A549 (cell line): ENCODE measurements around the gene TFDP3. TPM values are rescaled to one million over a fixed set of nuclear protein-coding genes. Genes with fewer than 3 reads are reported as not detected.

Experiments
- ATAC-seq, 2 experiments: fragments of 200-7000 bp in 1 of 2; fragments of >200 bp in 1 of 2; cut with Nextera tagmentation in 1 of 2; cut with Tn5 transposase in 1 of 2; 3 replicates each; pipeline versions ENCODE4 v1.8.0 to v1.9.1; 2018 to 2020; ENCODE audit warnings: mild to moderate bottlenecking in 1 of 2, moderate library complexity in 1 of 2
- CTCF ChIA-PET: fragments of 300-600 bp; sonication (Branson Sonifier 250); formaldehyde crosslinking; extraction: SDS; loops from one replicate; lab custom pipeline; 2021; ENCODE audit warnings: antibody characterized with exemption, inconsistent platforms; lab: Yijun Ruan, JAX
- POLR2A ChIA-PET: fragments of 350-600 bp; formaldehyde crosslinking; extraction: SDS; loops from one replicate; lab custom pipeline; 2021; ENCODE audit warnings: antibody characterized with exemption, inconsistent platforms; lab: Yijun Ruan, JAX
- DNase-seq, 2 experiments: peaks; one replicate each; pipeline versions ENCODE4 v3.0.0 to v3.0.0-alpha.2; 2011 to 2016; ENCODE audit warnings: low read depth in 1 of 2, low spot score in 1 of 2
- FAIRE-seq: peaks from 2 replicates; lab custom pipeline; 2011; peaks lifted over from hg19 to GRCh38; lab: Jason Lieb, UNC
- H3K27ac ChIP-seq, 2 experiments: fragments of >200 bp; sonication (Bioruptor Twin); formaldehyde crosslinking; 3 replicates each; pipeline ENCODE4 v1.5.1; 2016 to 2017
- H3K4me1 ChIP-seq: fragments of >200 bp; sonication (Bioruptor Twin); formaldehyde crosslinking; 3 replicates; pipeline ENCODE4 v1.6.1; 2016
- H3K4me2 ChIP-seq: fragments of >200 bp; sonication (Bioruptor Twin); formaldehyde crosslinking; 3 replicates; pipeline ENCODE4 v1.6.1; 2016
- H3K4me3 ChIP-seq: fragments of >200 bp; sonication (Bioruptor Twin); formaldehyde crosslinking; 3 replicates; pipeline ENCODE4 v1.5.1; 2016
- H3K9me3 ChIP-seq: fragments of >200 bp; sonication (Bioruptor Twin); formaldehyde crosslinking; 3 replicates; pipeline ENCODE4 v1.6.1; 2016
- CBX8 ChIP-seq: fragments of 200-600 bp; sonication (generic); IDR thresholded peaks from 2 replicates; pipeline ENCODE4 v1.6.1; 2016
- CHD2 ChIP-seq: fragments of 150-350 bp; IDR thresholded peaks from 2 replicates; pipeline ENCODE4 v1.6.1; 2014; ENCODE audit warnings: low read length; ENCODE audit not compliant: partially characterized antibody
- EHF ChIP-seq: fragments of 250-450 bp; sonication (Bioruptor Pico); IDR thresholded peaks from 2 replicates; pipeline ENCODE4 v1.5.0; 2020; ENCODE audit warnings: mild to moderate bottlenecking
- EHMT2 ChIP-seq: fragments of 200-600 bp; sonication (generic); IDR thresholded peaks from 2 replicates; pipeline ENCODE4 v1.6.1; 2016; ENCODE audit warnings: antibody characterized with exemption, low read depth, mild to moderate bottlenecking, moderate library complexity
- FOSB ChIP-seq: fragments of 250-450 bp; sonication (Bioruptor Pico); IDR thresholded peaks from 2 replicates; pipeline ENCODE4 v1.5.0; 2020; ENCODE audit warnings: mild to moderate bottlenecking, moderate library complexity
- HEYL ChIP-seq: fragments of 250-450 bp; sonication (Bioruptor Pico); IDR thresholded peaks from 2 replicates; pipeline ENCODE4 v1.8.0; 2021; ENCODE audit warnings: mild to moderate bottlenecking, moderate library complexity
- HOXA7 ChIP-seq: fragments of 250-450 bp; sonication (Bioruptor Pico); IDR thresholded peaks from 2 replicates; pipeline ENCODE4 v1.5.0; 2020; ENCODE audit warnings: mild to moderate bottlenecking, moderate library complexity
- JUNB ChIP-seq: fragments of >200 bp; sonication (Bioruptor Twin); formaldehyde crosslinking; IDR thresholded peaks from 2 replicates; pipeline ENCODE4 v1.6.1; 2016
- MAFK ChIP-seq: fragments of 450-650 bp; IDR thresholded peaks from 2 replicates; pipeline ENCODE4 v1.6.1; 2014; ENCODE audit not compliant: partially characterized antibody
- MAZ ChIP-seq: fragments of 150-350 bp; IDR thresholded peaks from 2 replicates; pipeline ENCODE4 v1.6.1; 2014; ENCODE audit warnings: antibody characterized with exemption, low read depth, low read length, borderline replicate concordance
- MYC ChIP-seq: IDR thresholded peaks from 2 replicates; pipeline ENCODE4 v1.6.1; 2012; ENCODE audit warnings: mild to moderate bottlenecking, inconsistent platforms, low read length, improper control_type of control experiment, borderline replicate concordance
- NR3C1 ChIP-seq: fragments of >200 bp; sonication (Bioruptor Twin); formaldehyde crosslinking; IDR thresholded peaks from 3 replicates; pipeline ENCODE4 v1.6.1; 2017
- RAD21 ChIP-seq, 2 experiments: fragments of >200 bp in 1 of 2; sonication (Bioruptor Twin) in 1 of 2; formaldehyde crosslinking in 1 of 2; IDR thresholded peaks in 1 of 2; conservative IDR thresholded peaks in 1 of 2; 2 replicates in 1 of 2; 3 replicates in 1 of 2; pipeline ENCODE4 v1.6.1; 2012 to 2018; ENCODE audit warnings: inconsistent platforms in 1 of 2
- RNF2 ChIP-seq: fragments of 200-600 bp; sonication (generic); IDR thresholded peaks from 2 replicates; pipeline ENCODE4 v1.6.1; 2016; ENCODE audit warnings: low read depth, mild to moderate bottlenecking, antibody characterized with exemption, moderate library complexity, borderline replicate concordance
- SMC3 ChIP-seq: fragments of >200 bp; sonication (Bioruptor Twin); formaldehyde crosslinking; IDR thresholded peaks from 3 replicates; pipeline ENCODE4 v1.6.1; 2018; ENCODE audit warnings: inconsistent platforms
- SREBF2 ChIP-seq: fragments of 450-650 bp; IDR thresholded peaks from 2 replicates; pipeline ENCODE4 v1.6.1; 2014; ENCODE audit warnings: mild to moderate bottlenecking, moderate library complexity
- TP53 ChIP-seq: fragments of 250-450 bp; sonication (Bioruptor Pico); IDR thresholded peaks from 2 replicates; pipeline ENCODE4 v1.5.0; 2021; ENCODE audit warnings: mild to moderate bottlenecking, moderate library complexity
- ZNF302 ChIP-seq: fragments of 250-450 bp; sonication (Bioruptor Pico); IDR thresholded peaks from 2 replicates; pipeline ENCODE4 v1.9.0; 2021; ENCODE audit warnings: inconsistent platforms, mild to moderate bottlenecking, moderate library complexity
- WGBS: methylation state at CpG from one replicate; pipeline ENCODE4 v1.1.6; 2017; ENCODE audit errors: missing lambda C conversion rate; 5-methylcytosine and 5-hydroxymethylcytosine counted together
- polyA plus RNA-seq, 4 experiments: library from polyadenylated mRNA; depleted of rRNA in 3 of 4; stranded (reverse); fragments of >200 nt; fragmentation: RNase III in 1 of 4; extraction: RNeasy Plus Mini Kit Qiagen cat#74134 plus additional on column Dnase treatment in 1 of 4; gene quantifications; 2 replicates in 3 of 4; 3 replicates in 1 of 4; pipeline ENCODE4 v1.2.3, GENCODE V29; 2011 to 2017
- TF ChIP-seq, protein P1 (sequence below): fragments of 250-450 bp; sonication (Bioruptor Pico); IDR thresholded peaks from 2 replicates; pipeline ENCODE4 v1.5.0; 2021; ENCODE audit warnings: mild to moderate bottlenecking, moderate library complexity, borderline replicate concordance
- TF ChIP-seq, protein P2 (sequence below): IDR thresholded peaks from 2 replicates; pipeline ENCODE4 v1.6.1; 2012

The TFDP3 gene
- polyA plus RNA-seq, 2 of the 4 experiments (the other 2 are of a cell fraction) = not detected

GRCh38 chrX:133213117-133213516 lies 5.0 kb downstream of the TFDP3 start (continued):
- no peak for TF ChIP-seq SMC3
- no peak for TF ChIP-seq RAD21 (conservative IDR thresholded peaks at IDR 0.05 in 1 of 2, IDR thresholded peaks at IDR 0.05 in 1 of 2)
- TF ChIP-seq MAFK = no peak
- TF ChIP-seq, all 56 proteins: peak for 0

- DNase-seq = no peak
- WGBS = 43% methylated on average over 2 of the region's 2 CpGs
- POLR2A ChIA-PET = no interaction called here
- peak; percentile 28 for FAIRE-seq
- Histone ChIP-seq H3K4me1 (no peaks in the 10 kb centered on the region), H3K9me3 (no peaks in the 10 kb centered on the region), H3K4me2 (no peak overlapping the region), H3K27ac (no peak overlapping the region), H3K4me3 (no peak overlapping the region)
- CTCF ChIA-PET = interaction anchor here (1.2 kb wide), 1 partner anchor 9 kb away, joined by 4 read pairs; no protein-coding TSS in a partner anchor
- no peak for TF ChIP-seq JUNB
- TF ChIP-seq TP53 (CRISPR knock-in tag) = no peak
- no peak for TF ChIP-seq ZNF302 (CRISPR knock-in tag)
- TF ChIP-seq CBX8 = no peak
- no peak for TF ChIP-seq EHMT2
- TF ChIP-seq NR3C1 = no peak
- TF ChIP-seq SREBF2 = no peak
- no peak for TF ChIP-seq MAZ
- TF ChIP-seq MAFK = no peak
- TF ChIP-seq EHF (CRISPR knock-in tag) = no peak
- TF ChIP-seq MYC = no peak
- TF ChIP-seq HOXA7 (CRISPR knock-in tag) = no peak
- TF ChIP-seq, protein P1, sequence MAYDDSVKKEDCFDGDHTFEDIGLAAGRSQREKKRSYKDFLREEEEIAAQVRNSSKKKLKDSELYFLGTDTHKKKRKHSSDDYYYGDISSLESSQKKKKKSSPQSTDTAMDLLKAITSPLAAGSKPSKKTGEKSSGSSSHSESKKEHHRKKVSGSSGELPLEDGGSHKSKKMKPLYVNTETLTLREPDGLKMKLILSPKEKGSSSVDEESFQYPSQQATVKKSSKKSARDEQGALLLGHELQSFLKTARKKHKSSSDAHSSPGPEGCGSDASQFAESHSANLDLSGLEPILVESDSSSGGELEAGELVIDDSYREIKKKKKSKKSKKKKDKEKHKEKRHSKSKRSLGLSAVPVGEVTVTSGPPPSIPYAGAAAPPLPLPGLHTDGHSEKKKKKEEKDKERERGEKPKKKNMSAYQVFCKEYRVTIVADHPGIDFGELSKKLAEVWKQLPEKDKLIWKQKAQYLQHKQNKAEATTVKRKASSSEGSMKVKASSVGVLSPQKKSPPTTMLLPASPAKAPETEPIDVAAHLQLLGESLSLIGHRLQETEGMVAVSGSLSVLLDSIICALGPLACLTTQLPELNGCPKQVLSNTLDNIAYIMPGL (CRISPR knock-in tag) = no peak
- TF ChIP-seq, protein P2, sequence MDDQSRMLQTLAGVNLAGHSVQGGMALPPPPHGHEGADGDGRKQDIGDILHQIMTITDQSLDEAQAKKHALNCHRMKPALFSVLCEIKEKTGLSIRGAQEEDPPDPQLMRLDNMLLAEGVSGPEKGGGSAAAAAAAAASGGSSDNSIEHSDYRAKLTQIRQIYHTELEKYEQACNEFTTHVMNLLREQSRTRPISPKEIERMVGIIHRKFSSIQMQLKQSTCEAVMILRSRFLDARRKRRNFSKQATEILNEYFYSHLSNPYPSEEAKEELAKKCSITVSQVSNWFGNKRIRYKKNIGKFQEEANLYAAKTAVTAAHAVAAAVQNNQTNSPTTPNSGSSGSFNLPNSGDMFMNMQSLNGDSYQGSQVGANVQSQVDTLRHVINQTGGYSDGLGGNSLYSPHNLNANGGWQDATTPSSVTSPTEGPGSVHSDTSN = no peak
- no peak for TF ChIP-seq FOSB (CRISPR knock-in tag)
- no peak for ATAC-seq
These were observed 10.4 kb downstream of the TFDP3 start for GRCh38 chrX:133207751-133208150.

- WGBS = 0% methylated on average over 1 of the region's 1 CpG
- CTCF ChIA-PET = no interaction called here
- ATAC-seq = no peak
These were observed 26.5 kb downstream of the TFDP3 start for GRCh38 chrX:133191739-133192039.

GRCh38 chrX:133190877-133191738 lies 27.0 kb downstream of the TFDP3 start:
- no peak for DNase-seq
- ChIA-PET CTCF (no interaction called here), POLR2A (no interaction called here)
- TF ChIP-seq CHD2 (no peak), ZNF302 (CRISPR knock-in tag) (no peak), RNF2 (no peak), HOXA7 (CRISPR knock-in tag) (no peak)
- TF ChIP-seq, protein P1 (CRISPR knock-in tag) = no peak
- 26% methylated on average over 7 of the region's 10 CpGs for WGBS
- Histone ChIP-seq H3K9me3 (no peaks in the 10 kb centered on the region), H3K27ac (no peak overlapping the region), H3K4me1 (no peaks in the 10 kb centered on the region), H3K4me3 (no peak overlapping the region), H3K4me2 (no peak overlapping the region)
- no peak for ATAC-seq
- FAIRE-seq = no peak

More at GRCh38 chrX:133191739-133192039, 26.5 kb downstream of the TFDP3 start:
- Histone ChIP-seq H3K9me3 (no peaks in the 10 kb centered on the region), H3K27ac (no peak overlapping the region), H3K4me2 (no peak overlapping the region), H3K4me1 (no peaks in the 10 kb centered on the region), H3K4me3 (no peak overlapping the region)
- FAIRE-seq = no peak
- DNase-seq = no peak
- POLR2A ChIA-PET = no interaction called here
- TF ChIP-seq HEYL = no peak
